Measurements from ENCODE around the gene CDH4.

The CDH4 gene

GRCh38 chr20:61499859-61500554, 247.9 kb downstream of the CDH4 start:
- no peak for FAIRE-seq

- no peak for FAIRE-seq
These were observed 248.8 kb downstream of the CDH4 start for GRCh38 chr20:61500791-61501321.

- no peak for FAIRE-seq
These were observed 250.4 kb downstream of the CDH4 start for GRCh38 chr20:61502433-61502832.

GRCh38 chr20:61503106-61503505, 251.0 kb downstream of the CDH4 start:
- FAIRE-seq = no peak

DNA sequence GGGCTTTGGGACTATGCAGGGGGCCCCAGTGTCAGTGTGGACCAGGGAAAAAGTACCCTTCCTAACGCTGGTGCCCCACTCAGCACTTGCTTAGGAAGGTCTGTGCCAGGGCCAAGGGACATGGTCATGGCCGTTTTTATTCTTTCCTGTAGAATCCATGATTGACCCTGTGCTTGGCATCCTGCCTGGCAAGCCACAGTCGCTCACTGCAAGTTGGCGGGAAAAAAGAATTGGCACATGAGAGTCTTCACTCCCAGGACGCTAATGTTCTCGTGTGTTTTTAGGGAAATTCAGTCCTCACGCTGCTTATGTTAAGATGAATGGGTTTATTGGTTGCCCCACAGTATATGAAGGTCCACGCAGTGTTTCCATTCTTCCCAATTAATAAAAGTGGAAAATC, 253.4 kb downstream of the CDH4 start:
- no peak for FAIRE-seq

DNA sequence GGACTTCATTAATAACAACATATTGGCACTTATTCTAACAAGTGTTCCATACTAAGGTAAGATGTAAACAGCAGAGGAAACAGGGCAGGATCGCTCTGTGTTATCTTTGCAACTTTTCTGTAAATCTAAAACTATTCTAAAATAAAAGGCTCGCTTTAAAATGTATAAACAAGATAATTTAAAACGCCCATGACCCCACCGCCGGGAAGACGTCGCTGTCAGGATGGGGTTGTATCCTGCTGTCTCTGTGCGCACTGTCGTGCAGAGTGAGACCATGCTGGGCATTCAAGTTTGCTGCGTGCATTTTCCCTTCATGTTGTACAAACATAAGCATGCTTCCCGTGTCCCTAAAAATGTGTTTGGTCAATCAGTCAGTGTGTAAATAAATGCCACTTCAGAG, 255.7 kb downstream of the CDH4 start:
- FAIRE-seq = no peak

- FAIRE-seq = no peak
These were observed 256.4 kb downstream of the CDH4 start for GRCh38 chr20:61508301-61509096.

DNA sequence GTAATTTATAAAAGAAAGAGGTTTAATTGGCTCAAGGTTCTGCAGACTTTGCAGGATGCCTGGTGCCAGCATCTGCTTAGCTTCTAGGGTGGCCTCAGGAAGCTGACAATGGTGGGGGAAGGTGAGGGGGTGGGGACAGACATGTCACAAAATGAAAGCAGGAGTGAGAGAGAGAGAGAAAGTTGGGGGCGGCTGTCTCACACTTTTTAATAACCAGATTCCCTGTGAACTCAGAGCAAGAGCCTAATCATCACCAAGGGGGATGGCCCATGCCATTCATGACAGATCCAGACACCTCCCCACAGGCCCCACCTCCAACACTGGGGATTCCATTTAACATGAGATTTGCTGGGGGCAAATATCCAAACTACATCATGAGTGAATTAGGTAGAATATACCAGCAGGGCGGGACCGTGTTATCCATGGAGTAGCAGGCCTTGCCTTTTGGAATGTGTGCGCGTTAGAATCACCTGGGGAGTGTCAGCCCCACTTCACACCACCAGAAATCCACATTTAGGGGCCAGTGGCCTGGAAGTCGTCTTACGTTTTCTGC, 258.8 kb downstream of the CDH4 start:
- no peak for FAIRE-seq

DNA sequence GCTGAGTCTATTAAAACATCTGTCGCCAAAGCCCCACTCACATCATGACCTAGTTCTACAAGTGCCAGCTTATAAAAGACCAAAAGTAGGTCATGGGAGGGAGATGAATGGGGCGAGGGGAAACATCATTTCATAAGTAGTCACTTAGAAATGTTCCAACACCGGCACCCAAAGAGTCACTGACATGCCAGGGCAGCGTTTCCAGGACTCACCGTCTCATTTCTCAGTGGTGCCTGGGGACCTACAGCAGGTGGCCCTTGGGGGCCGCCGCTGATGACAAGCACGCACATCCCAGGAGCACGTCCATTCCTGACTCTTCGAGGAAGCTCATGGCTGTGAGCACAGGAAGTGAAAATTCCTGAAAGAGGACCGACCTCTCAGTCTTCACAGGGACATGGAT, 260.4 kb downstream of the CDH4 start:
- no peak for FAIRE-seq

DNA sequence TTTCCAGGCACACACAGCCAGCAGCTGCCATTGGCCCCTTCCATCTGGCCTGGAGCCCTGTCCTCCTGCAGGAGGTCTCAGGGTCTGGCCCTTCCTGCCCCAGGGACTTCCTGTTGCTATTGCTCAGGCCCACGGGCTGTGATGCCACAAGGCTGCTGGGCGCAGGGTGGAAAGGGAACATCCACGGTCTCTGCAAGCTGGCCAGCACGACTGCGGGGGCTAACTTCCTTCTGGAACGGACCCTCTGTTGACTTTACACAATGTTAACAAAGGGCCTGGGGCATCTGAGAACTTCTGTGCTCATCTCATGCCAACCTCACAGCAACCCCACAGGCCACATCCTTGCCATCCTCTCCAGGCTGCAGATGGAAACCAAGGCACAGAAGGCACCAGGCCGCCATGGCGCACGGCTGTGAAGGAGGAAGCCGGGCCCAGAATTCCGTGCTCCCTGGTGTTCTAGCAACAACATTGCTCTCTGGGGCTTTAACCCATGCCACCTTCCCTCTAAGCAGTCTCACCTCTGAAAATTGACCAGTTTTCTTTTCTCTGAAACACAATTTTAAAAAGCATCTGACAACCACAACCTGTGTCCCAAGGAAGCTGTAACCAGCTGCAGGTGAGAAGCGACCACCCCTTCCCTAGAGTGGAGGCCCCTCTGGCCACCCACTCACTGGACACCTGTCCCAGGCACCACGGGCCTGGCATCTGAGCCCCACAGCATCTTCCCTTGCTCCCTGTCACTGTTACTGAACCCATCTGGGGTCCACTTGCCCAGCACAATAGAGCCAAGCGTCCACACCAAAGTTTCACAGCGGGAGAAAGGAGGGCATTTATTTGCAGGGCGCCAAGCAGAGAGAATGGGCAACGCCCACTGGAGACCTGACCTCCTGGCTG, 261.3 kb downstream of the CDH4 start:
- FAIRE-seq = no peak

- no peak for FAIRE-seq
These were observed 261.9 kb downstream of the CDH4 start for GRCh38 chr20:61514018-61514365.

GRCh38 chr20:61514396-61514795, 262.3 kb downstream of the CDH4 start:
- no peak for FAIRE-seq

DNA sequence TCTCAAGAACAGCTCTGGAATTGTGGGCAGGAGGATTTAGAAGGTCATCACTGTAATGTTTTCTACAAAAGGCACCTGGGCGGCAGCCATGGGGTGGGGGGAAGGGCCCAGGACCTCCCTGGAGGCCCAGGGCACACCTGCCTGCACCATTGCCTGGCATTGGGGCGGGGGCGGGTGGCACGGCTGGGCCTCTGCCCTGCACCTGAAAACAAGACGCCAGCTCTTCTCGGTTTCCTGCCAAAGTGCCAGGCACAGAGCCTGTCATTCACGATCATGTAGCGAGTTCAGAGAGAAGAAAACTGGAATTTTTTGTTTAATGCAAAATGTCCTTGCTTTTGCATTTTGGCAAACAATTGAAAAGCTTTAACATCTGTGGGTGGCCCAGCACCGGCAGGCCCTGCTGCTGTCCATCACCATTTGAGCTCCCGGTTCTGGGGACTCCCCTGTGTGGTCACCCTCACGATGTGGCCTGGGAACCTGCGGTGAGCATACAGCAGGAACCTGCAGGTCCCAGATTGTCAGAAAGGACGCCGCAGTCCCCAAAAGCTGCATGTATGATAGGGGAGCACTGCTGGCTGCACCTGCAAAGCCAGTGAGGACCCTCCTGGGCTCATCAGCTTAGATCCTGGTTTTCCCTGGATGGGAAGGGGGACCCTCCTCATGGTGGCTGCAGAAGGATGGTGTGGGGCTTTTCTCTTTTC, 262.9 kb downstream of the CDH4 start:
- no peak for FAIRE-seq

- no peak for FAIRE-seq
These were observed 263.9 kb downstream of the CDH4 start for GRCh38 chr20:61515922-61516321.

DNA sequence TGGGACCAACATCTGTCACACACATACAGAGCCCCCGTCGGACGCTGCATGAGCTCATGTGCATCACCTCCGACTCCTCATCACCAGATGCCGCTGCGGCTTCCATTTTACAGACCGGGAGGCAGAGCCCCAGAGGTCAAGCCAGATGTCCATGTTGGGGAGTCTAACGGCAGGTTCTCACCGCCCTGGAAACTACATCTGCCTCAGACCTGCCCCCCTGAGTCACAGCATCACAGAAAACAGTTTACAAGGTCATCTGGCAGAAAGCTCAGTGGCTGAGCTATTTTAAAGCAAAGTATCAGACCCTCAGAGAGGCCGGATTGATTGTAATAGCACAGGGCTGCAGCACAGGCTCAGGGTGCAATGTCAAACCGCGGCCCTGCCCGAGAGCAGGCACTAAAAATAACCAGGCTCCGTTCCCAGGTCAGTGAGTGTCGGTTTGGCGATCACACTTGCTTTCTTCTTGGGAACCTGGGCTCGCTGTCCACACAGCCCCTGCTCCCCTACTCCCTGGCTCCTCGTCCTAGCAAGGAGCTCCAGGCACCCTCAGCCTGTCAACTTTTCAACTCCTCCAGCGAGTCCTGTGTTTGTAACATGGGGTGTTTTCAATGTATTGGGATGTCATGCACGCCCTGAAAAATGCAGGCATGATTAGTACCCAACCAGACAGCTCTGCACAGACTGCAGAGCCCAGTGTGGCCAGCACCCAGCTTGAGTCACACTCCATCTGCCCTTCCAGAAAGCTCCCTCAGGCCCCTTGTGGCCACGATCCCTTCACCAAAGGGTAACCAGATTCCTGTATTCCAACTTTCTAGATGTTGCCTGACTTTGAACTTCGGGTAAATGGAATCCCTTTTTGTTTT, 264.5 kb downstream of the CDH4 start:
- FAIRE-seq = no peak

GRCh38 chr20:61517419-61517818, 265.4 kb downstream of the CDH4 start:
- FAIRE-seq = no peak

GRCh38 chr20:61518424-61518951, 266.4 kb downstream of the CDH4 start:
- FAIRE-seq = no peak

- FAIRE-seq = no peak
These were observed 267.4 kb downstream of the CDH4 start for GRCh38 chr20:61519488-61519887.

DNA sequence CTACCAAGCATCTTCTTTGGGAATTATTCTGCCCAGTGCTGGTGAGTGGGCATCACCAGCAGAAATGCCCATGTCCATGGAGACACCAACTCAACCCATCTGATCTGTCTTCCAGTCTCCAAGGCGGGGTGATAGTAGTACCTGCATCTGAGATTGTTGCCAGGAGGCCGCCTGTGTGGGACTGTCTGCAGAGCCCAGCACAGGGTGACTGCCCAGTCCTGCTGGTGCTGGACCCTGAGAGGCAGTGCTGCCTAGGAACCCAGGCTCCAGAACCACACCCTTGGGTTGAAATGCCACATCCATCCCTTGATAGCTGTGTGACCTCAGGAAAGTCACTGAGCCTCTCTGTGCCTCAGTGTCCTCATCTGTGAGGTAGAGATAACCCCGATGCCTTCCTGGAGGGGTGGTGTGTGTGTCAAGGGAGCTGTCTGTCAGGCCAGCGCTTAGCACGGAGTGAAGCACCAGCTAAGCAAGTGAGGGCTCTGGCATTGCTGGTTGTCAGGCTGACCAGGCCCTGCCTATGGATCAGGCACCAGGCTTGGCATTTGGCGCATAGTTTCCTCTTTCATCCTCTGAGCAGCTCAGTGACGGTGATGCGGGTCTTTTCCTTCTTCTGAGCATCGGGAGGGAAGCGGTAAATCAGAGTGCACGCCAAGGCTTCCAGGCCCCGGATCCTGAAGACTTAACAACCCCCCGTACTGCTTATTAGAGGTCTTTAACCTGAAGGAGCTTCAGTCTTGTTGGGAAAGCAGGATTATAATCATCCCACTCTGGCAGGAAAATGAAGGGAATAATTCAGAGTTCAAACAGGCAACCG, 268.2 kb downstream of the CDH4 start:
- FAIRE-seq = no peak

- FAIRE-seq = no peak
These were observed 268.9 kb downstream of the CDH4 start for GRCh38 chr20:61520893-61521460.
